IPS-15b (cell line): ENCODE results near the gene CNNM4.

Source experiments
- H3K27me3 ChIP-seq: one replicate; pipeline ENCODE4 v1.6.1; 2013; ENCODE audit warnings: low read length; ENCODE audit not compliant: control insufficient read depth, insufficient read depth
- H3K36me3 ChIP-seq: one replicate; pipeline ENCODE4 v1.6.1; 2013; ENCODE audit warnings: low read length; ENCODE audit not compliant: control insufficient read depth, insufficient read depth
- H3K4me1 ChIP-seq: one replicate; pipeline ENCODE4 v1.6.1; 2013; ENCODE audit warnings: mild to moderate bottlenecking, low read length; ENCODE audit not compliant: control insufficient read depth, insufficient read depth
- H3K4me3 ChIP-seq: one replicate; pipeline ENCODE4 v1.5.1; 2013; ENCODE audit warnings: low read depth, low read length
- H3K9ac ChIP-seq: one replicate; pipeline ENCODE4 v1.6.1; 2013; ENCODE audit warnings: low read depth, mild to moderate bottlenecking, low read length
- H3K9me3 ChIP-seq: one replicate; pipeline ENCODE4 v1.6.1; 2013; ENCODE audit warnings: mild to moderate bottlenecking, low read length; ENCODE audit not compliant: control insufficient read depth, insufficient read depth

The CNNM4 gene

DNA sequence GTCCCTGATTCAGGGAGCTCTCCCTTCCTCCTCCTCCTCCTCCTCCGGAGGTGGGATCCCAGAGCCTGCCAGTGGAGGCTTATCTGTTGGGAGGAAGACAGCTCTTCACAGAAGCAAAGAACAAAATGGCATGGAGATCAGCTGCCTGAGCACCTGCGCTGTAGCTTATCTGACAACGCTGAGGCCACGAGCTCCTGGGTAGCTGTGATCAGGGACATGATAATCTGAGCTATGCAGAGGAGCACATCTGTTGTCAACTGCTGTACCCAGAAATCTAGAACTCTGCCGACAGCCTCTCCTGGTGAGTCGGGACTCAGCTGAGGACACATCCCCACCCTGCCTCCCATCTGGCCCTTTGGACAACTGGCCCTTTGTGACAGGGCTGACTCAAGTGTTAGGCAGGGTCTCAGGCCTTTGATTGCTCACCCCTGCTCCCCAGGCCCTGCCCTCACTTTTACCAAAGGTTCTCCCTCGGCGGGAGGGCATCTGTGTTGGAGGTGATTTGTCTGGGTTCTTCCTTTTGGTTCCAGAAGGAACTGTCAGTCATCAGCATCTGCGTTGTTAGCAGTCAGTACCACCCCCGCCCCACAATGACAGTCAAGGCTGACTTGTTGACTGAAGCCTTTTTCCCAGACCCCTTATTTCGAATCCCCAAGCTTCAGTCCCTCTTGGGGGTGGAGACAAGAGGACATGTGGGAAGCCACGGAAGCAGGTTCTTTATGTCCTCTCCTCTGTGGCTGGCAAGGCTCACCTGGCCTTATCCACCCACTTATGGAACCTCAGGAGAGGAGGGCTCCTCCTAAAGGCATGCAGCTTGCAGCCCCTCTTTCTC lies 49.5 kb downstream of the CNNM4 start:
- H3K4me3 ChIP-seq: no peak overlapping the region
- peaks cover 7% of the 10 kb centered on the region for H3K36me3 ChIP-seq
- H3K9ac ChIP-seq: no peak overlapping the region
- H3K4me1 ChIP-seq: peaks cover 4% of the 10 kb centered on the region
- no peaks in the 10 kb centered on the region for H3K27me3 ChIP-seq
- H3K9me3 ChIP-seq: no peaks in the 10 kb centered on the region

DNA sequence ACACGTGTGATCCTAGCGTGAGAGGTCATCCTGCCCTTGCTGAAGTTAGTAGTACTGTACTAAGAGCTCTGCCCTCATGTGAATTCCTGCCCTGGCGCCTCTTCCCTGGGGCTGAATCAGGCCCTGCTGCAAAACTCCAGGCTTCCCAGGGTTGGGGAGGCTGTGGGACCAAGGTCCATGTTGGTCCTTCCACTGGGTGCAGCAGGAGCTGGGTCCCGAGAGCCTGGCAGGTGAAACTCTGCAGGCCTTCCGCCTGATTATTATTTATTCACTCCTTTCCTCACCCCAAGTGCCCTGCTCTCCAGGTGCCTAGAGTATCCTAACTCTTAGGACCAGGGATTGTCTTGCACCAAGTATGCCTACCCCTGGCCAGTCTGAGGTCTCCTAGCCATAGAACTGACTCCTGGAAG lies 50.1 kb downstream of the CNNM4 start:
- H3K27me3 ChIP-seq: no peaks in the 10 kb centered on the region

DNA sequence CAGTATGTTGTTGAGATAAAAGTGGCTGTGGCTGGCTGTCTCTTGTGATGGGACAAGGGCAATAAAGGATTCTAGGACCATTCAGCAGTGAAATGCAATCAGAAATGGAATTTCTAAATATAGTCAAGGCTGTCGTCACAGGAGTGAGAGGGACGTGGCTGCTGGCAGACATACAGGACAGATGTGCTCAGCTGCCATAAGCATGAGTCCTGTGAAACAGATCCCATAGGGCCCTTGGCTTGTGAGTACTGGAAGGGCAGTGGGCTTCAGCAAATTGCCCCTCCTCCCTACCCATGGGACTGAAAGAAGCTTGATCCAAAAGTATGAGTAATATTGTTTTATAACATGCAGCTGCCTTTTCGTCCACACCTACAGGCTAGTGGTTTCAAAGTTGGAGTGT lies 51.2 kb downstream of the CNNM4 start:
- H3K4me3 ChIP-seq: no peak overlapping the region
- H3K36me3 ChIP-seq: peaks cover 7% of the 10 kb centered on the region
- peaks cover 5% of the 10 kb centered on the region for H3K4me1 ChIP-seq
- no peak overlapping the region for H3K9ac ChIP-seq
- no peaks in the 10 kb centered on the region for H3K9me3 ChIP-seq
- H3K27me3 ChIP-seq: no peaks in the 10 kb centered on the region

More for the DNA sequence above, 50.1 kb downstream of the CNNM4 start:
- Histone ChIP-seq H3K9me3 (no peaks in the 10 kb centered on the region), H3K9ac (no peak overlapping the region), H3K4me3 (no peak overlapping the region), H3K36me3 (peaks cover 7% of the 10 kb centered on the region), H3K4me1 (peaks cover 5% of the 10 kb centered on the region)

DNA sequence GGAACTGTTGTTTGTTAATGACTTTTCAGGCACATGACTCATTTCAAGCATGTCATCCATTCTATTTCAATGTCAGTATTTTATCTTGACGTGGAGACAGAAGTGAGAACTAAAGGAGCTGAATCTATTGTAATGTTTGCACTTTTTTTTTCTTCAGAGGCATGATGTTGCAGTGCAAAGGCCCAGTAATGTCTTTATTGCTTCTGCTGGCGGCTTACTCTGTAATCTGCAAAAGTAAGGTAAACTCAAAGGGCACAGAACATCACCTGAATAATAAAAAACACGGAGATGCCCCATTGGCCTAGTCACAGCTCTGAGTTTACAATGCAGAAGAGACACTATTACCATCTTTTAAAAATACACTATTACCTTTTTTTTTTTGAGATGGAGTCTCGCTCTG lies 53.0 kb downstream of the CNNM4 start:
- H3K36me3 ChIP-seq: peaks cover 4% of the 10 kb centered on the region
- peaks cover 5% of the 10 kb centered on the region for H3K4me1 ChIP-seq
- H3K27me3 ChIP-seq: no peaks in the 10 kb centered on the region
- no peak overlapping the region for H3K4me3 ChIP-seq
- H3K9me3 ChIP-seq: no peaks in the 10 kb centered on the region
- H3K9ac ChIP-seq: no peak overlapping the region

DNA sequence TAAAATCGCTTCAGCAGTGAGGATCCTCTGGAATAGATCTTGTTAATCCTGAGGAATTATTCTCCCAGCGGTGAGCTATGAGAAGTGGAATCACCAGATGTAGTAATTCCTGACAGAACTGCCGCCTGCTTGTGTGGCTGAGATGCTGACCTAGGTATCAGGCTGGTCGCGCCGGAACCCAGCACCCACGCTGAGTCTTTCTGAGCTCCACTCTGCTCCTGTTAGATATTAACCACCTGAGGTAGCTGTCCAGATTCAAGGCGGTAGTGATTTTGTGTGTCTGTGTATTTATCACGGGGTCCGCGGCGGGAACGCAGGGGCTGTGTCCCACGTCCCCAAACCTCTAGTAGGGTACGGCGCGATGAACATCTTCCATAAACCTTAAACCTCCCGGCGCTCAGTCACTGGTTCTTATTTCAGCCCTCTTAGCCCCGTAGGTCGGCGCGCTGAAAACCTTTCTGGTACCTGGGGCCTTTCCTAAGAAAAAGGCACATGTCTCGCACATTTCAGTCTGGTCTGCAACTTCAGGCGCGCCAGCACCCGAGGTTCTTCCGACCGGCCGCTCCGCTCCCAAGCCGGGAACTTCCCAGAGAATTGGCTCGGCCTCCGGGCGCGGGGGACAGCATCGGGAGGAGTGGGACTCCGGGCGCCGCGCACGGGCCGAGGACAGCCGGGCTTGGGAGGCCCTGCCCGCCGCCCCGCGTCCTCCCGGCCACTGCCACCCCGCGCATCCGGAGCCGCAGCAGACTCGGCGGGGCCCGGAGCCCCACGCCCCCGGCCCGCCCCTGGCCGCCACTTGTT lies 54.8 kb downstream of the CNNM4 start:
- H3K27me3 ChIP-seq: no peaks in the 10 kb centered on the region
- peak overlapping the region; percentile 75 for H3K4me3 ChIP-seq
- H3K36me3 ChIP-seq: peaks cover 4% of the 10 kb centered on the region
- peak overlapping the region; percentile 70 for H3K9ac ChIP-seq
- H3K4me1 ChIP-seq: peaks cover 12% of the 10 kb centered on the region
- H3K9me3 ChIP-seq: no peaks in the 10 kb centered on the region

DNA sequence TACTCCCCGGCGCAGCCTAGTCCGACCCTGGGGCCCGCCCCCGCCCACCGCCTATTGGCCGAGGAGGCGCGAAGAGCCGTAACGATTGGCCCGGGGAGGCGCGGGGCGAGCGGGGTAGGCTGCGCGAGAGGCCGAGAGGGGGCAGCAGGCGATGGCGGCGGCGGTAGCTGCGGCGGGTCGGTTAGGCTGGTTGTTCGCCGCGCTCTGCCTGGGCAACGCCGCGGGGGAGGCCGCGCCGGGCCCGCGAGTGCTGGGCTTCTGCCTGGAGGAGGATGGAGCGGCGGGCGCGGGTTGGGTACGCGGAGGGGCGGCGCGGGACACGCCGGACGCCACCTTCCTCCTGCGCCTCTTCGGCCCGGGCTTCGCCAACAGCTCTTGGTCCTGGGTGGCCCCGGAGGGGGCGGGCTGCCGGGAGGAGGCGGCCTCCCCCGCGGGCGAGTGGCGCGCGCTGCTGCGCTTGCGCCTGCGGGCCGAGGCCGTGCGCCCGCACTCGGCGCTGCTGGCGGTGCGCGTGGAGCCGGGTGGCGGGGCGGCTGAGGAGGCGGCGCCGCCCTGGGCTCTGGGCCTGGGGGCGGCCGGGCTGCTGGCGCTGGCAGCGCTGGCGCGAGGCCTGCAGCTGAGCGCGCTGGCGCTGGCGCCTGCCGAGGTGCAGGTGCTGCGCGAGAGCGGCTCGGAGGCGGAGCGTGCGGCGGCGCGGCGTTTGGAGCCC lies 55.6 kb downstream of the CNNM4 start, which contains the start of gene CNNM3:
Gene CNNM3 (plus strand): TSS at position 142 of the 709 bp plus-strand sequence. CDS start 10 bp downstream, at position 152.
- Histone ChIP-seq H3K36me3 (peaks cover 6% of the 10 kb centered on the region), H3K9me3 (no peaks in the 10 kb centered on the region), H3K4me1 (peaks cover 12% of the 10 kb centered on the region), H3K27me3 (no peaks in the 10 kb centered on the region), H3K4me3 (peak within 1 kb of the TSS; percentile 91), H3K9ac (peak within 1 kb of the TSS; percentile 70)

DNA sequence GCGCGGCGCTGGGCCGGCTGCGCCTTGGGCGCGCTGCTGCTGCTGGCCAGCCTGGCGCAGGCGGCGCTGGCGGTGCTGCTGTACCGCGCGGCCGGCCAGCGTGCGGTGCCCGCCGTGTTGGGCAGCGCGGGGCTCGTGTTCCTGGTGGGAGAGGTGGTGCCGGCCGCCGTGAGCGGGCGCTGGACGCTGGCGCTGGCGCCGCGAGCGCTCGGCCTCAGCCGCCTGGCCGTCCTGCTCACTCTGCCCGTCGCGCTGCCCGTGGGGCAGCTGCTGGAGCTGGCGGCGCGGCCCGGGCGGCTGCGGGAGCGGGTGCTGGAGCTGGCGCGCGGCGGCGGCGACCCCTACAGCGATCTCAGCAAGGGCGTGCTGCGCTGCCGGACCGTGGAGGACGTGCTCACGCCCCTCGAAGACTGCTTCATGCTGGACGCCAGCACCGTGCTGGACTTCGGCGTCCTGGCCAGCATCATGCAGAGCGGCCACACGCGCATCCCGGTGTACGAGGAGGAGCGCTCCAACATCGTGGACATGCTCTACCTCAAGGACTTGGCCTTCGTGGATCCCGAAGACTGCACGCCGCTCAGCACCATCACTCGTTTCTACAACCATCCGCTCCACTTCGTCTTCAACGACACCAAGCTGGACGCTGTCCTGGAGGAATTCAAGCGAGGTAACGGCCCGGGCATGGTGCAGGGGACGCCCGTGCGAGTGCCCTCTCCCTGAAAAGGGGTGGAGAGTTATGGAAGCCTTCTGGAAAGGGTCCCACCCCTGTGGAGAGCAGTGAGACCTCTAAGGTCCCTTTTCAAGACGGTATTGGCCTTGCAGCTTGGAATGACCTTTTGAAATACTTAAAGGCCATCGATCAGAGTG lies 56.4 kb downstream of the CNNM4 start:
- H3K36me3 ChIP-seq: peaks cover 7% of the 10 kb centered on the region
- peak overlapping the region; percentile 41 for H3K9ac ChIP-seq
- H3K27me3 ChIP-seq: no peaks in the 10 kb centered on the region
- H3K9me3 ChIP-seq: no peaks in the 10 kb centered on the region
- H3K4me3 ChIP-seq: peak overlapping the region; percentile 91
- H3K4me1 ChIP-seq: peaks cover 12% of the 10 kb centered on the region

DNA sequence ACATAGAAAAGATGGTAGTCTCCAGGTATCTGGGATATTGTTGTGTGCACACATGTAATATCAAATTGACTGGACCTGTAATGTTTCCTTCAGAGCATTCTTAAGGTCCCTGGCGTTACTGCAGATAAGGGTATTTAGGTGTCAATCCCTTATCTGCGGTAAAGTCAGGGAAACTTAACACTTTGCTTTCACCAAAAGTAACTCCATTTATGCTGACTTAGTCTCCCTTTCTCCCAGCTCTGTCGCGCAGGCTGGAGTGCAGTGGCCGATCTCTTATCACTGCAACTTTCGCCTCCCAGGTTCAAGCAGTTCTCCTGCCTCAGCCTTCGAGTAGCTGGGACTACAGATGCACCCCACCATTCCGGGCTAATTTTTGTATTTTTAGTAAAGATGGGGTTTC lies 57.2 kb downstream of the CNNM4 start:
- Histone ChIP-seq H3K9ac (no peak overlapping the region), H3K27me3 (no peaks in the 10 kb centered on the region), H3K9me3 (no peaks in the 10 kb centered on the region), H3K4me3 (no peak overlapping the region), H3K4me1 (peaks cover 12% of the 10 kb centered on the region), H3K36me3 (peaks cover 7% of the 10 kb centered on the region)

DNA sequence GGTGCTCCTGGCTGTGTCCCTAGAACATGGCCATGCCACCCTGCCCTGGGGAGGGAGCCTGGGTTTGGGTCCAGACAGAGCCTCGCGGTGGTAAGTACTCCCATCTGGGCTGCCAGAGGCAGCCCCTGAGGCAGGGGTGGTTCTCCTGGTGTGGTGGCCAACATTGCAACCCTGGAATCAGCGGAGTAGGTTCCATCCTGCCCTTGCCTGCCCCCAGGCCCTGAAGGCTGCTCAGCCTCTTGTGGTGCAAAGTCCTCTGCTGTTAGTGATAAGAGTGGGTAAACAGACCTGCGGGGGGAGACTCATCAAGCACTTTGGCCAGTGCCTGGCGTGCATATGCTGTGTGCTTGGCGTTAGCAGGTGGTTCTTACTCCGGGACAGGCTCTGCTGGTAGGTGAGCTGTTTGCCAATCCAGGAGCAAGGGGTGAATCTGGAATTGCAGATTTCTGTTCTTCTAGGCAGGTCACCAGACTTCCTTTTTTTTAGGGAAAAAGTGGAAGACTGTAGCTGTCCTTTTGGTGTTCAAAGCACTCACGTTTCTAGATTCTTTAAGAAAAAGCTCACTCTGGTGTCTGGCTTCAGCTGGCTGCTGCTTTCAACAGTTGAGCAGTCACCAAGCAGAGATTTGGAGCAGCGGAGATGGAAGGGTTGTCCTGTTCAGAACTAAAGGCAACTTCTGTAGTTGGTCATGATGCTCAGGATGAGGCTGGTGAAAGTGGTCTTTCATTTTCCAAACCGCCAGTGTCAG lies 58.6 kb downstream of the CNNM4 start:
- Histone ChIP-seq H3K9me3 (no peaks in the 10 kb centered on the region), H3K27me3 (no peaks in the 10 kb centered on the region), H3K9ac (peak overlapping the region; percentile 13), H3K4me3 (no peak overlapping the region), H3K4me1 (peaks cover 12% of the 10 kb centered on the region), H3K36me3 (peaks cover 7% of the 10 kb centered on the region)

DNA sequence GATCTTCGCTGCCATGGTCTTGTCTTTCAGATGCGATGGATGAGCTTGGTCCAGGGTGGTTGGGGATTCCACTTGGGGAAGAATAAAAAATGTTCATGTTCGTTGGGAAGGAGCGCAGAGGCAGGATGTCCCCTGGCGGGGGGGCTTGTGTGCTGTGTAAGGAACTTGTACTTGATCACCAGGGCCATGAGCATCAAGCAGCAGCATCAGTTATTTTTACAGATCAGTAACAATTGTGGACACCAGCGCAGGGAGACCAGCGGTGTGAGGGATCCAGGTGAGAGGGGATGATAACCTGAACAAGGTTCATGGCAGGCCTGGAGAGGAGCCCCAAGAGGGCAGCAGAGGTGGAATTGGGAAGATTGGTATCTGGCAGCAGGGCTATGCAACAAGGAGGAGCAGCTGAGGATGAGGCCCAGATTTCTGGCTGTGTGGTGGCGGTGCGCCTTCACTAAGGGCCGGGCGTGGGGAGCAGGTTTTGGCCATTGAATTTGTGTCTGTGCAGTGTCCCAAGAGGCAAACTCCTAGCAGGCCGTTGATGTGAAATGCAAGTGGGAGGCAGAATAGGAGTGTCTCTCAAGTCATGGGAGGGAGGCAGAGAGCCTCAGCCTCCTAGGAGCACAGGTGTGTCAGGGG lies 59.3 kb downstream of the CNNM4 start:
- H3K36me3 ChIP-seq: peaks cover 8% of the 10 kb centered on the region
- no peak overlapping the region for H3K4me3 ChIP-seq
- H3K9ac ChIP-seq: no peak overlapping the region
- H3K9me3 ChIP-seq: no peaks in the 10 kb centered on the region
- peaks cover 10% of the 10 kb centered on the region for H3K4me1 ChIP-seq
- H3K27me3 ChIP-seq: no peaks in the 10 kb centered on the region
